Body of pancreas (tissue), 4 donors: ENCODE results near the gene RAP1A.

ENCODE experiments used
- POLR2A ChIP-seq, 3 donors: fragments of 450-650 bp; IDR thresholded peaks; one replicate each; pipeline ENCODE4 v1.6.1; 2016; ENCODE audit warnings: antibody characterized with exemption in 3 of 3, mild to moderate bottlenecking in 2 of 3
- TF ChIP-seq, protein P1 (sequence below), 7 experiments: fragments of 450-650 bp in 4 of 7; fragments of 200-600 bp in 3 of 7; sonication (generic) in 3 of 7; IDR thresholded peaks; one replicate each; pipeline ENCODE4 v1.5.1; 2016 to 2019; ENCODE audit warnings: antibody characterized with exemption in 7 of 7

DNA sequence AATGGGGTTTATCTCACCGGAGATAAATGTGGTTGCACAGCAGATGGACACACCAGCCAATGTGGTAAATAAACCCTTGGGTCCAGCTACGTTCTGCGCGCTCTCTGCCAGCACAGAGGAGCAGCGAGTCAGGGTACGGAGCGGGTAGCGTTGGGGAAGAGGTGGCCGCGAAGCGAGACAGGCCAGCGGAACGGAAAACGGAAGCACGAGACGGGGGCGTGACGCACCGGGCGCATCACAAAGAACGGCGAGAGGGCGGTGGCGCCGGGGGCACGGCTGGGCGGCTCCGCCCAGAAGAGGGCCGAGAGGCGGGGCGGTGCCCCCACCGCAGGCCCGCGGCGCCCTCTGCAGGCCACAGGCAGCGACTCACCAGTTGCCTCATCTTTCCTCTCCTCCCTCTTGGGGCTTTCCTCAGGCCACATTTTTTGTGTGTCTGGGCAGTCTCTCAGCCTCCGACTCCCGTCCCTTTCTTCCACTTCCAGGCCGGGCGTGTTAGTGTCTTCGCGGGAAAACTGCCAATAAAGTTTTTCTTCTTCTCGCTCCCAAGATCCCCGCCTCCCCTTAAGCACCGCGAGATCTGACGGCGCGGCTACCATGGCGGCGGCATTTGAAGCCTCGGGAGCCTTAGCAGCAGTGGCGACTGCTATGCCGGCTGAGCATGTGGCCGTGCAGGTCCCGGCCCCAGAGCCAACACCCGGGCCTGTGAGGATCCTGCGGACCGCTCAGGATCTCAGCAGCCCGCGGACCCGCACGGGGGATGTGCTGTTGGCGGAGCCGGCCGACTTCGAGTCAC, 135.9 kb downstream of the RAP1A start, which contains the start of gene DDX20:
- peak; percentile 25 to 74 (median 72) for TF ChIP-seq POLR2A (IDR thresholded peaks at IDR 0.05)
- TF ChIP-seq, protein P1, sequence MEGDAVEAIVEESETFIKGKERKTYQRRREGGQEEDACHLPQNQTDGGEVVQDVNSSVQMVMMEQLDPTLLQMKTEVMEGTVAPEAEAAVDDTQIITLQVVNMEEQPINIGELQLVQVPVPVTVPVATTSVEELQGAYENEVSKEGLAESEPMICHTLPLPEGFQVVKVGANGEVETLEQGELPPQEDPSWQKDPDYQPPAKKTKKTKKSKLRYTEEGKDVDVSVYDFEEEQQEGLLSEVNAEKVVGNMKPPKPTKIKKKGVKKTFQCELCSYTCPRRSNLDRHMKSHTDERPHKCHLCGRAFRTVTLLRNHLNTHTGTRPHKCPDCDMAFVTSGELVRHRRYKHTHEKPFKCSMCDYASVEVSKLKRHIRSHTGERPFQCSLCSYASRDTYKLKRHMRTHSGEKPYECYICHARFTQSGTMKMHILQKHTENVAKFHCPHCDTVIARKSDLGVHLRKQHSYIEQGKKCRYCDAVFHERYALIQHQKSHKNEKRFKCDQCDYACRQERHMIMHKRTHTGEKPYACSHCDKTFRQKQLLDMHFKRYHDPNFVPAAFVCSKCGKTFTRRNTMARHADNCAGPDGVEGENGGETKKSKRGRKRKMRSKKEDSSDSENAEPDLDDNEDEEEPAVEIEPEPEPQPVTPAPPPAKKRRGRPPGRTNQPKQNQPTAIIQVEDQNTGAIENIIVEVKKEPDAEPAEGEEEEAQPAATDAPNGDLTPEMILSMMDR (IDR thresholded peaks at IDR 0.05) = peak; percentile 66 to 98 (median 90)
